Esophagus muscularis mucosa (tissue), 4 donors: ENCODE results near the gene PCP4. TPM values are rescaled to one million over a fixed set of nuclear protein-coding genes. Genes with fewer than 3 reads are reported as not detected.

Source experiments
- DNase-seq: peaks from one replicate; pipeline ENCODE4 v3.0.0-alpha.2; 2017; ENCODE audit errors: extremely low spot score
- H3K27ac ChIP-seq, 4 donors: fragments of 200-600 bp; sonication (generic); replicated peaks in 1 of 4; 1 replicate in 3 of 4; 2 replicates in 1 of 4; pipeline ENCODE4 v1.5.1; 2016 to 2019; ENCODE audit warnings: mild to moderate bottlenecking in 1 of 4
- H3K27me3 ChIP-seq, 4 donors: fragments of 200-600 bp; sonication (generic); one replicate each; pipeline versions ENCODE4 v1.5.1 to v1.6.0; 2016 to 2019
- H3K36me3 ChIP-seq, 4 donors: fragments of 200-600 bp; sonication (generic); one replicate each; pipeline ENCODE4 v1.5.1; 2016 to 2019
- H3K4me1 ChIP-seq, 4 donors: fragments of 200-600 bp; sonication (generic); one replicate each; pipeline ENCODE4 v1.5.1; 2016 to 2019
- H3K4me3 ChIP-seq, 4 donors: fragments of 200-600 bp; sonication (generic); 1 replicate in 2 of 4; 2 replicates in 2 of 4; pipeline ENCODE4 v1.5.1; 2016 to 2019; ENCODE audit warnings: mild to moderate bottlenecking in 4 of 4, moderate library complexity in 1 of 4
- H3K9me3 ChIP-seq, 4 donors: fragments of 200-600 bp; sonication (generic); 1 replicate in 3 of 4; 2 replicates in 1 of 4; pipeline ENCODE4 v1.5.1; 2016 to 2019
- EP300 ChIP-seq: sonication (generic); formaldehyde crosslinking; IDR thresholded peaks from one replicate; pipeline ENCODE4 v1.6.1; 2017; ENCODE audit warnings: antibody characterized with exemption
- POLR2A ChIP-seq: fragments of 450-650 bp; IDR thresholded peaks from one replicate; pipeline ENCODE4 v1.6.1; 2017; ENCODE audit warnings: antibody characterized with exemption, moderate library complexity, mild to moderate bottlenecking, low read depth
- POLR2AphosphoS5 ChIP-seq, 2 donors: sonication (generic); formaldehyde crosslinking; IDR thresholded peaks; one replicate each; pipeline ENCODE4 v1.6.1; 2017; ENCODE audit warnings: antibody characterized with exemption in 2 of 2
- WGBS: methylation state at CpG from one replicate; pipeline ENCODE4 v1.1.5; 2018; 5-methylcytosine and 5-hydroxymethylcytosine counted together
- intact Hi-C: fragments of 100-400 bp; cut with DNase I; formaldehyde crosslinking; loops from one replicate; pipeline ENCODE4 v1.15.1; 2023
- total RNA-seq, 4 donors: library from RNA; depleted of rRNA; stranded (reverse); fragments of >200 nt; gene quantifications; one replicate each; pipeline versions ENCODE4 v1.1.0 to v1.2.1, GENCODE V29; 2016
- TF ChIP-seq, protein P1 (sequence below), 3 experiments: fragments of 200-600 bp in 2 of 3; fragments of 450-650 bp in 1 of 3; sonication (generic) in 2 of 3; IDR thresholded peaks; one replicate each; pipeline ENCODE4 v1.5.1; 2017 to 2019; ENCODE audit warnings: antibody characterized with exemption in 3 of 3, mild to moderate bottlenecking in 2 of 3, moderate library complexity in 1 of 3

Gene PCP4
- total RNA-seq, 4 donors from 2014 or later = 82.0 to 172 (median 125) TPM

DNA sequence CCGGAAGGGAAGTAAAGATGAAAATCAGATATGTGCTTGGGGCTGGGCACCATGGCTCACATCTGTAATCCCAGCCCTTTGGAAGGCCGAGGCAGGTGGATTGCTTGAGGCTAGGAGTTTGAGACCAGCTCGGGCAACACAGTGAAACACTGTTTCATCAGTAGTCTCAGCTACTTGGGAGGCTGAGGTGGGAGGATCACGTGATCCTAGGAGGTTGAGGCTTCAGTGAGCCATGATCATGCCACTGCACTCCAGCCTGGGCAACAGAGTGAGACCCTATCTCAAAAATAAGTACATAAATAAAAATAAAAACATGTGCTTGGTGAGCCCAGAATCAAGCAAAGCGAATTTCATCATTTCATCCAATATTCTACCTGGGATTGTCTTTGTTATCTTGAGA lies 23.3 kb upstream of the PCP4 start:
- Histone ChIP-seq H3K4me1 (peaks cover 0 to 12% (median 11%) of the 10 kb centered on the region in 4 donors), H3K36me3 (no peaks in the 10 kb centered on the region), H3K9me3 (no peaks in the 10 kb centered on the region), H3K27me3 (no peaks in the 10 kb centered on the region), H3K27ac (no peak overlapping the region), H3K4me3 (no peak overlapping the region)
- TF ChIP-seq, protein P1, sequence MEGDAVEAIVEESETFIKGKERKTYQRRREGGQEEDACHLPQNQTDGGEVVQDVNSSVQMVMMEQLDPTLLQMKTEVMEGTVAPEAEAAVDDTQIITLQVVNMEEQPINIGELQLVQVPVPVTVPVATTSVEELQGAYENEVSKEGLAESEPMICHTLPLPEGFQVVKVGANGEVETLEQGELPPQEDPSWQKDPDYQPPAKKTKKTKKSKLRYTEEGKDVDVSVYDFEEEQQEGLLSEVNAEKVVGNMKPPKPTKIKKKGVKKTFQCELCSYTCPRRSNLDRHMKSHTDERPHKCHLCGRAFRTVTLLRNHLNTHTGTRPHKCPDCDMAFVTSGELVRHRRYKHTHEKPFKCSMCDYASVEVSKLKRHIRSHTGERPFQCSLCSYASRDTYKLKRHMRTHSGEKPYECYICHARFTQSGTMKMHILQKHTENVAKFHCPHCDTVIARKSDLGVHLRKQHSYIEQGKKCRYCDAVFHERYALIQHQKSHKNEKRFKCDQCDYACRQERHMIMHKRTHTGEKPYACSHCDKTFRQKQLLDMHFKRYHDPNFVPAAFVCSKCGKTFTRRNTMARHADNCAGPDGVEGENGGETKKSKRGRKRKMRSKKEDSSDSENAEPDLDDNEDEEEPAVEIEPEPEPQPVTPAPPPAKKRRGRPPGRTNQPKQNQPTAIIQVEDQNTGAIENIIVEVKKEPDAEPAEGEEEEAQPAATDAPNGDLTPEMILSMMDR (IDR thresholded peaks at IDR 0.05) = no peak
- TF ChIP-seq POLR2AphosphoS5 (IDR thresholded peaks at IDR 0.05) = no peak
- intact Hi-C loops = no loop called here
- peak; percentile 29 for DNase-seq
- 90% methylated on average over 5 of the region's 5 CpGs for WGBS

DNA sequence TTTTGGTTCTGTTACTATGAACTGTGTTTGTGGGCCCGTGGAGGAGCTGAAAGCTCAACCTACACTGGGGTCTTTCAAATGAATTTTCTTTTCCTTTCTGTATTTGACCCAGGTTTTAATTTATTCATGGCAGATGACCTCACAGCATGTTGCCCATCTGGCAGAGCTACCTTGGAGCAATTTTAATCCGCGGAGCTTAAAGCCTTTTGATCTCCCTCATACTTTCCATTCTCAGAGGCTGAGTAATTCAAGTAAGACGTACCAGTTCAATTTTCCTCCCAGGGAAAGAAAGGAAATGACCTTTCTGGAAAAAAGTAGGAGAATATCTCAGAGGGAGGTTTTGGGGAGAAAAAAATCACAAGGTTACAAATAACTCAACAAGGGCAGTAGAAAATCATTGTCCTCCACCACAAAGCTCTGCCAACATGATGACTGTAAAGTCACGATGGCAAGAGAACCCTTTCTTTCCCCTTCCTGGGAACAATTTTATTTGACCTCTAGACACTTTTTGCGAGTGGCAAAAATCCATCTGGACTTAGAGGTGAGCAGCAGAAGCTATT lies 21.6 kb upstream of the PCP4 start:
- DNase-seq = peak; percentile 57
- intact Hi-C loops = no loop called here
- peaks cover 0 to 12% (median 11%) of the 10 kb centered on the region in 4 donors for H3K4me1 ChIP-seq
- H3K36me3 ChIP-seq = no peaks in the 10 kb centered on the region
- 59% methylated on average over 6 of the region's 6 CpGs for WGBS
- no peak overlapping the region for H3K4me3 ChIP-seq
- no peaks in the 10 kb centered on the region for H3K27me3 ChIP-seq
- no peak for TF ChIP-seq EP300
- peak in 1 of 2 donors; percentile 12 for TF ChIP-seq POLR2AphosphoS5 (IDR thresholded peaks at IDR 0.05)
- H3K27ac ChIP-seq = no peak overlapping the region
- H3K9me3 ChIP-seq = no peaks in the 10 kb centered on the region

DNA sequence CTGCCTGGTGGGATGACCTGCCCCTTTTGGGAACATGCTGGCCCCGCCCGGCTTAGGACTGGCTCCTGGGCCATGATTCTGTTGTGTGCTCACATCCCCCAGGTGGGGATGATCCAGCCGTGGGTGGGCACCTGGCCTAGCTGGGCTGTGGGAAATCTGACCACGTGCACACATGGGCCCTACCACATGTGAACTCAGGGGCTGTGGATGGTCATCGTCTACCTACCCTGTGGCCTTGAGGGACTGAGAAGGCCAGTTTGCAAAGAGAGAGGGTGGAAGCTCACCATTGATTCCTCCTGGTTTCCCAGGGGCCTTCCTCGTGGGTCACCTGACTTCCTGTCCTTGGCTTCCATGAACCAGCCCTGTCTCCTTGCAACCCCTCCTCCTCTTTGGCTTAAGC lies 19.4 kb upstream of the PCP4 start:
- DNase-seq = peak; percentile 83
- intact Hi-C loops = no loop called here
- H3K9me3 ChIP-seq = no peaks in the 10 kb centered on the region
- no peaks in the 10 kb centered on the region for H3K36me3 ChIP-seq
- WGBS = 91% methylated on average over 3 of the region's 6 CpGs
- TF ChIP-seq, protein P1 (IDR thresholded peaks at IDR 0.05) = no peak
- TF ChIP-seq POLR2A (no peak), EP300 (no peak), POLR2AphosphoS5 (IDR thresholded peaks at IDR 0.05) (no peak)
- H3K27ac ChIP-seq = no peak overlapping the region
- no peaks in the 10 kb centered on the region for H3K27me3 ChIP-seq
- no peak overlapping the region for H3K4me3 ChIP-seq
- H3K4me1 ChIP-seq = peaks cover 0 to 31% (median 23%) of the 10 kb centered on the region in 4 donors

DNA sequence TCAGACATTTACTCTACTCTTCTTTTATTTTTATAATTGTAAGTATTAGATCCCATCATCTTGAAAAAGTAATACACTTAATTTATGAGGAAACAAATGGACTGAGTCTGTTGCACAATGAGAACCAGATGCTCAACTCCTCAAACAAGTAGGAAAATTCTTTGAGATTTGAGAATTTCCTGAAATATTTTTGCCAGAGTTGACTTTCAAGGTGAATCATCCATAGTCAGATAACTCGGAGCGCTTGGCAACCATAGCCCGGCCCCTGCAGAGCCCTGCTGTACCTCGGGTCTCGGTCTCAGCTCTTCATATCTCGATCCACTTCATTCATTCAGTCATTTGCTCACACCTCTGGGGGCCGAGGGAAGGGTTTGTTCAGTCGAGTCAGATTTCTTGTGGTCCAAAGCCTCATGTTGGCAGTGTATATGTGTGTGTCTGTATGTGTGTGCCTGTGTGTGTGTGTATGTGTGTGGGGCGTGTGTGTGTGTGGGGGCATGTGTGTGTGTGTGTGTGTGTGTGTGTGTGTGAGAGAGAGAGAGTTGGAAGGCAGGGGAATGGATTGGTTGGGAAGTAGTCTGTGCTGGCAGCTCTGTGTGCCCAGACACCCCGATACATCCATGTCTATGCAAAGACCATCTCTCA lies 18.1 kb upstream of the PCP4 start:
- Histone ChIP-seq H3K9me3 (no peaks in the 10 kb centered on the region), H3K27ac (no peak overlapping the region), H3K27me3 (no peaks in the 10 kb centered on the region), H3K36me3 (no peaks in the 10 kb centered on the region), H3K4me1 (peaks cover 0 to 31% (median 23%) of the 10 kb centered on the region in 4 donors), H3K4me3 (no peak overlapping the region)
- TF ChIP-seq, protein P1 (IDR thresholded peaks at IDR 0.05) = no peak
- no peak for TF ChIP-seq EP300
- no peak for TF ChIP-seq POLR2A
- TF ChIP-seq POLR2AphosphoS5 (IDR thresholded peaks at IDR 0.05) = no peak
- 74% methylated on average over 10 of the region's 10 CpGs for WGBS
- intact Hi-C loops = no loop called here
- peak; percentile 80 for DNase-seq

DNA sequence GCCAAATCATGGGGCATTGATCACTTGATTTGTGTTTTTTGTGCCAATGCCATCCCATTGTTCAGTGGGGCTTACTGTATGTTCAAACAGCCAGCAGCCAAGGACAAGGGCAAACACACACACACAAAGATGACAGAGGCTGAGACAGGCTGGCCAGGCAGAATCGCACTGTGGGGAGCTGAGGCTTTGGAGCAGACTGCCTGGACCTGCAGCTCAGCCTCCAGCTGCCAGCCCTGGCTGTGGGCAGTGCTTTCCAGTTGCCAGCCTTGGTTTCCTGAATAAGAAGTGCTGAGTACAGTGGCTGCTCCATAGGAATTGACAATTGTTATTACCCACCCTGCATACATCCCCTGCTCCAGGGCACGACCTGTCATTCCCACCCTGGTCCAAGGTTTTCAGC lies 16.9 kb upstream of the PCP4 start:
- 76% methylated on average over 2 of the region's 2 CpGs for WGBS
- intact Hi-C loops = no loop called here
- no peaks in the 10 kb centered on the region for H3K27me3 ChIP-seq
- H3K4me3 ChIP-seq = no peak overlapping the region
- TF ChIP-seq POLR2A (no peak), EP300 (no peak), POLR2AphosphoS5 (IDR thresholded peaks at IDR 0.05) (no peak)
- TF ChIP-seq, protein P1 (IDR thresholded peaks at IDR 0.05) = no peak
- H3K36me3 ChIP-seq = no peaks in the 10 kb centered on the region
- no peaks in the 10 kb centered on the region for H3K9me3 ChIP-seq
- H3K4me1 ChIP-seq = peaks cover 0 to 29% (median 19%) of the 10 kb centered on the region in 4 donors
- no peak overlapping the region for H3K27ac ChIP-seq
- DNase-seq = peak; percentile 89
